A549 (cell line): ENCODE data around the gene PHF24. TPM values are rescaled to one million over a fixed set of nuclear protein-coding genes. Genes with fewer than 3 reads are reported as not detected.

Source experiments
- ATAC-seq, 2 experiments: fragments of 200-7000 bp in 1 of 2; fragments of >200 bp in 1 of 2; cut with Nextera tagmentation in 1 of 2; cut with Tn5 transposase in 1 of 2; 3 replicates each; pipeline versions ENCODE4 v1.8.0 to v1.9.1; 2018 to 2020; ENCODE audit warnings: mild to moderate bottlenecking in 1 of 2, moderate library complexity in 1 of 2
- CTCF ChIA-PET: fragments of 300-600 bp; sonication (Branson Sonifier 250); formaldehyde crosslinking; extraction: SDS; loops from one replicate; lab custom pipeline; 2021; ENCODE audit warnings: antibody characterized with exemption, inconsistent platforms; lab: Yijun Ruan, JAX
- POLR2A ChIA-PET: fragments of 350-600 bp; formaldehyde crosslinking; extraction: SDS; loops from one replicate; lab custom pipeline; 2021; ENCODE audit warnings: antibody characterized with exemption, inconsistent platforms; lab: Yijun Ruan, JAX
- DNase-seq, 2 experiments: peaks; one replicate each; pipeline versions ENCODE4 v3.0.0 to v3.0.0-alpha.2; 2011 to 2016; ENCODE audit warnings: low read depth in 1 of 2, low spot score in 1 of 2
- FAIRE-seq: peaks from 2 replicates; lab custom pipeline; 2011; peaks lifted over from hg19 to GRCh38; lab: Jason Lieb, UNC
- H3K27ac ChIP-seq, 2 experiments: fragments of >200 bp; sonication (Bioruptor Twin); formaldehyde crosslinking; 3 replicates each; pipeline ENCODE4 v1.5.1; 2016 to 2017
- H3K4me1 ChIP-seq: fragments of >200 bp; sonication (Bioruptor Twin); formaldehyde crosslinking; 3 replicates; pipeline ENCODE4 v1.6.1; 2016
- H3K4me2 ChIP-seq: fragments of >200 bp; sonication (Bioruptor Twin); formaldehyde crosslinking; 3 replicates; pipeline ENCODE4 v1.6.1; 2016
- H3K4me3 ChIP-seq: fragments of >200 bp; sonication (Bioruptor Twin); formaldehyde crosslinking; 3 replicates; pipeline ENCODE4 v1.5.1; 2016
- H3K9me3 ChIP-seq: fragments of >200 bp; sonication (Bioruptor Twin); formaldehyde crosslinking; 3 replicates; pipeline ENCODE4 v1.6.1; 2016
- CEBPB ChIP-seq, 2 experiments: fragments of >200 bp in 1 of 2; sonication (Bioruptor Twin) in 1 of 2; formaldehyde crosslinking in 1 of 2; IDR thresholded peaks; 2 replicates each; pipeline ENCODE4 v1.6.1; 2012 to 2016
- CHD2 ChIP-seq: fragments of 150-350 bp; IDR thresholded peaks from 2 replicates; pipeline ENCODE4 v1.6.1; 2014; ENCODE audit warnings: low read length; ENCODE audit not compliant: partially characterized antibody
- E2F6 ChIP-seq: IDR thresholded peaks from 2 replicates; pipeline ENCODE4 v1.6.1; 2012; ENCODE audit warnings: low read depth, borderline replicate concordance
- HOXB13 ChIP-seq: fragments of 250-450 bp; sonication (Bioruptor Pico); IDR thresholded peaks from 2 replicates; pipeline ENCODE4 v1.5.0; 2020; ENCODE audit warnings: low read depth, mild to moderate bottlenecking, moderate library complexity
- HOXB5 ChIP-seq: fragments of 250-450 bp; sonication (Bioruptor Pico); IDR thresholded peaks from 2 replicates; pipeline ENCODE4 v1.5.0; 2020; ENCODE audit warnings: mild to moderate bottlenecking, moderate library complexity
- JUNB ChIP-seq: fragments of >200 bp; sonication (Bioruptor Twin); formaldehyde crosslinking; IDR thresholded peaks from 2 replicates; pipeline ENCODE4 v1.6.1; 2016
- MAFK ChIP-seq: fragments of 450-650 bp; IDR thresholded peaks from 2 replicates; pipeline ENCODE4 v1.6.1; 2014; ENCODE audit not compliant: partially characterized antibody
- MAX ChIP-seq: IDR thresholded peaks from 2 replicates; pipeline ENCODE4 v1.6.1; 2012
- MYC ChIP-seq: IDR thresholded peaks from 2 replicates; pipeline ENCODE4 v1.6.1; 2012; ENCODE audit warnings: mild to moderate bottlenecking, inconsistent platforms, low read length, improper control_type of control experiment, borderline replicate concordance
- POLR2A ChIP-seq: IDR thresholded peaks from 2 replicates; pipeline ENCODE4 v1.6.1; 2012; ENCODE audit warnings: mild to moderate bottlenecking, low read length
- POLR2AphosphoS2 ChIP-seq: conservative IDR thresholded peaks from 2 replicates; pipeline ENCODE4 v1.6.1; 2012; ENCODE audit warnings: low read length, improper control_type of control experiment, inconsistent platforms
- REST ChIP-seq: fragments of 200-600 bp; sonication (generic); IDR thresholded peaks from 2 replicates; pipeline ENCODE4 v1.6.1; 2016; ENCODE audit warnings: antibody characterized with exemption, mild to moderate bottlenecking, moderate library complexity
- RFX5 ChIP-seq: fragments of 450-650 bp; IDR thresholded peaks from 2 replicates; pipeline ENCODE4 v1.7.1; 2014; ENCODE audit warnings: antibody characterized with exemption, mild to moderate bottlenecking, moderate library complexity
- SREBF2 ChIP-seq: fragments of 450-650 bp; IDR thresholded peaks from 2 replicates; pipeline ENCODE4 v1.6.1; 2014; ENCODE audit warnings: mild to moderate bottlenecking, moderate library complexity
- USF2 ChIP-seq: fragments of 450-650 bp; IDR thresholded peaks from 2 replicates; pipeline ENCODE4 v1.6.1; 2014; ENCODE audit warnings: antibody characterized with exemption
- ZFP36 ChIP-seq: fragments of 450-650 bp; IDR thresholded peaks from 2 replicates; pipeline ENCODE4 v1.6.1; 2014; ENCODE audit warnings: borderline replicate concordance; ENCODE audit not compliant: partially characterized antibody
- ZSCAN20 ChIP-seq: fragments of 250-450 bp; sonication (Bioruptor Pico); IDR thresholded peaks from 2 replicates; pipeline ENCODE4 v1.8.0; 2022; ENCODE audit warnings: mild to moderate bottlenecking, moderate library complexity
- WGBS: methylation state at CpG from one replicate; pipeline ENCODE4 v1.1.6; 2017; ENCODE audit errors: missing lambda C conversion rate; 5-methylcytosine and 5-hydroxymethylcytosine counted together
- polyA plus RNA-seq, 4 experiments: library from polyadenylated mRNA; depleted of rRNA in 3 of 4; stranded (reverse); fragments of >200 nt; fragmentation: RNase III in 1 of 4; extraction: RNeasy Plus Mini Kit Qiagen cat#74134 plus additional on column Dnase treatment in 1 of 4; gene quantifications; 2 replicates in 3 of 4; 3 replicates in 1 of 4; pipeline ENCODE4 v1.2.3, GENCODE V29; 2011 to 2017

Gene PHF24
- polyA plus RNA-seq, 2 of the 4 experiments (the other 2 are of a cell fraction), result not detected

GRCh38 chr9:34986540-34987047, 28.5 kb downstream of the PHF24 start:
- FAIRE-seq, result no peak
- DNase-seq, result no peak
- POLR2A ChIA-PET, result no interaction called here
- TF ChIP-seq POLR2A, result no peak
- TF ChIP-seq POLR2AphosphoS2, result no peak
- TF ChIP-seq HOXB5, result no peak
- no peak for TF ChIP-seq ZFP36
- TF ChIP-seq HOXB13 (CRISPR knock-in tag), result no peak
- TF ChIP-seq MYC, result no peak
- TF ChIP-seq RFX5, result no peak
- TF ChIP-seq MAX, result no peak
- no peak for TF ChIP-seq REST
- no peak for TF ChIP-seq ZSCAN20 (CRISPR knock-in tag)
- no peak overlapping the region for H3K4me2 ChIP-seq
- H3K4me3 ChIP-seq, result no peak overlapping the region
- no peak overlapping the region for H3K27ac ChIP-seq
- H3K9me3 ChIP-seq, result no peaks in the 10 kb centered on the region
- WGBS, result 55% methylated on average over 8 of the region's 9 CpGs
- ATAC-seq, result no peak
- peaks cover 16% of the 10 kb centered on the region; the same call in 1 of the 3 replicates for H3K4me1 ChIP-seq
- CTCF ChIA-PET, result interaction anchor here (0.6 to 6.6 kb wide), 5 partner anchors 8 to 229 kb away, joined by 3 to 114 read pairs (median 21); a partner anchor contains a TSS

- no peak for ATAC-seq
- CTCF ChIA-PET, result interaction anchor here (1.3 to 6.6 kb wide), 3 partner anchors 88 to 230 kb away, joined by 4 to 114 read pairs (median 35); a partner anchor contains a TSS
- no peak overlapping the region for H3K4me3 ChIP-seq
- no peak overlapping the region for H3K4me2 ChIP-seq
- H3K27ac ChIP-seq, result no peak overlapping the region
- no peak for DNase-seq
- FAIRE-seq, result no peak
- no peaks in the 10 kb centered on the region for H3K9me3 ChIP-seq
- WGBS, result 54% methylated on average over 7 of the region's 7 CpGs
- POLR2A ChIA-PET, result no interaction called here
- peaks cover 23% of the 10 kb centered on the region for H3K4me1 ChIP-seq
- no peak for TF ChIP-seq CEBPB (IDR thresholded peaks at IDR 0.05)
- no peak for TF ChIP-seq E2F6
- TF ChIP-seq SREBF2, result no peak
- no peak for TF ChIP-seq CHD2
- no peak for TF ChIP-seq JUNB
- TF ChIP-seq REST, result no peak
- no peak for TF ChIP-seq USF2
- TF ChIP-seq MAFK, result no peak
Measured at GRCh38 chr9:34987160-34987901, 29.2 kb downstream of the PHF24 start.
